ENCODE data around the gene WNT9B. TPM values are rescaled to one million over a fixed set of nuclear protein-coding genes. Genes with fewer than 3 reads are reported as not detected.

Gene WNT9B
- total and polyA plus RNA-seq, 9 of the 15 experiments (the other 6 are each of a cell fraction or from before 2014, with no cell fraction given) = not detected

DNA sequence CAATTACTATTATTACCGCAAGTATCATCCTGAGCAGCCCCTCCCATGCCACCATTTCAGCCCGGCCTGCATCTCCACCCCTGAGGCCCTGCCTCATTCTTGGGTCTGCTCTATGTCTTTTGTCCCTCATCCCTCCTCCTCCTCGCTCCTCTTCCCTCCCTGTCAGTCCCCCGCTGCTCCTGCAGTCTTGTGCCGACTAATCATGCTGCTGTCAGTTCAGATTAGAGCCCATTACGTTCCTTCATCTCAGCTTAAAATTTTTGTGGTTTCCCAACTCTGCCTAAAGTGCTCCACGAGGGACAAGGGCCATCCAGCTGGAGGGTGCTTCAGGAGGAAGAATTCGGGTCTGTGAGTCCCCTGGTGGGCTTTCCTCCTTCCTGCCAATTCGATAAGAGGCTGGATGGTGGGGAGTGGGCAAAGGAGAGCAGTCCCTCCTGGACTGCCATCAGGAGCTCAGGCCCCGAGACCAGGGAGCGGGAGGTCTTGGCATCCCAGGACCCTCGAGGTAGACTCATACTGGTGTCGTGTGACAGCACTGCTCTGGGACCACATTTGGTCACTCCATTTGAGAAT lies 38.7 kb downstream of the WNT9B start (continued):
- TF ChIP-seq PKNOX1 (IDR thresholded peaks at IDR 0.05) = peak; percentile 37; the same call in 1 of the 2 replicates
- TF ChIP-seq HDAC6 (IDR thresholded peaks at IDR 0.05; ENCODE audit: low read depth, low read length) = no peak
- TF ChIP-seq, protein P1, sequence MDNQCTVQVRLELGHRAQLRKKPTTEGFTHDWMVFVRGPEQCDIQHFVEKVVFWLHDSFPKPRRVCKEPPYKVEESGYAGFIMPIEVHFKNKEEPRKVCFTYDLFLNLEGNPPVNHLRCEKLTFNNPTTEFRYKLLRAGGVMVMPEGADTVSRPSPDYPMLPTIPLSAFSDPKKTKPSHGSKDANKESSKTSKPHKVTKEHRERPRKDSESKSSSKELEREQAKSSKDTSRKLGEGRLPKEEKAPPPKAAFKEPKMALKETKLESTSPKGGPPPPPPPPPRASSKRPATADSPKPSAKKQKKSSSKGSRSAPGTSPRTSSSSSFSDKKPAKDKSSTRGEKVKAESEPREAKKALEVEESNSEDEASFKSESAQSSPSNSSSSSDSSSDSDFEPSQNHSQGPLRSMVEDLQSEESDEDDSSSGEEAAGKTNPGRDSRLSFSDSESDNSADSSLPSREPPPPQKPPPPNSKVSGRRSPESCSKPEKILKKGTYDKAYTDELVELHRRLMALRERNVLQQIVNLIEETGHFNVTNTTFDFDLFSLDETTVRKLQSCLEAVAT (IDR thresholded peaks at IDR 0.05) = 0 out of 4 replicates have a peak, but pooled peaks of 1 of the 2 experiments have one; percentile 30
- TF ChIP-seq E2F1 (CRISPR knock-in tag; IDR thresholded peaks at IDR 0.05) = no peak
- TF ChIP-seq ZNF263 (CRISPR knock-in tag; IDR thresholded peaks at IDR 0.05; ENCODE audit: borderline replicate concordance) = peak; percentile 98
- no peak for TF ChIP-seq THRAP3 (IDR thresholded peaks at IDR 0.05; ENCODE audit: borderline replicate concordance)
- 0 out of 4 replicates have a peak, but pooled peaks of 1 of the 2 experiments have one; percentile 16 for TF ChIP-seq RCOR1 (IDR thresholded peaks at IDR 0.05; ENCODE audit: borderline replicate concordance in 1 of 2, low read depth in 2 of 2, low read length in 2 of 2)
- peak; percentile 73 for TF ChIP-seq CBFA2T3 (IDR thresholded peaks at IDR 0.05)
- no peak for TF ChIP-seq HMGN3 (IDR thresholded peaks at IDR 0.05; ENCODE audit: borderline replicate concordance, extremely low read depth, insufficient read length, low read depth, low read length)
- TF ChIP-seq CBFA2T2 (conservative IDR thresholded peaks at IDR 0.05) = peak; percentile 45; the same call in 1 of the 2 replicates

All from K562 (cell line).